Mesenchymal stem cell (in vitro differentiated cells and primary cell): Measurements from ENCODE around the gene MARK3.

Experiments
- DNase-seq: peaks from one replicate; pipeline ENCODE4 v3.0.0-alpha.2; 2013
- H2AFZ ChIP-seq: one replicate; pipeline ENCODE4 v1.6.1; 2013; ENCODE audit warnings: low read depth, mild to moderate bottlenecking, control low read depth, inconsistent platforms, low read length, moderate library complexity
- H2AK5ac ChIP-seq: 2 replicates; pipeline ENCODE4 v1.6.1; 2013; ENCODE audit warnings: low read length, moderate library complexity, mild to moderate bottlenecking, inconsistent platforms; ENCODE audit not compliant: severe bottlenecking
- H2BK120ac ChIP-seq: one replicate; pipeline ENCODE4 v1.6.1; 2013; ENCODE audit warnings: low read depth, mild to moderate bottlenecking, inconsistent platforms, low read length, moderate library complexity
- H2BK12ac ChIP-seq, 2 experiments: one replicate each; pipeline ENCODE4 v1.6.1; 2013; ENCODE audit warnings: inconsistent platforms in 2 of 2, low read length in 2 of 2, mild to moderate bottlenecking in 2 of 2, moderate library complexity in 2 of 2, control low read depth in 1 of 2
- H2BK15ac ChIP-seq: one replicate; pipeline ENCODE4 v1.6.1; 2013; ENCODE audit warnings: mild to moderate bottlenecking, low read depth, inconsistent platforms; ENCODE audit not compliant: poor library complexity, severe bottlenecking
- H2BK5ac ChIP-seq: 2 replicates; pipeline ENCODE4 v1.6.1; 2013; ENCODE audit warnings: low read depth, mild to moderate bottlenecking, low read length, control low read depth, inconsistent platforms; ENCODE audit not compliant: poor library complexity, severe bottlenecking
- H3K14ac ChIP-seq, 2 experiments: one replicate each; pipeline ENCODE4 v1.6.1; 2013; ENCODE audit warnings: inconsistent platforms in 2 of 2, low read length in 2 of 2, control low read depth in 1 of 2, mild to moderate bottlenecking in 1 of 2, moderate library complexity in 1 of 2
- H3K18ac ChIP-seq, 2 experiments: one replicate each; pipeline ENCODE4 v1.6.1; 2013; ENCODE audit warnings: inconsistent platforms in 2 of 2, low read length in 2 of 2, control low read depth in 1 of 2, low read depth in 1 of 2, mild to moderate bottlenecking in 1 of 2
- H3K23ac ChIP-seq, 2 experiments: one replicate each; pipeline ENCODE4 v1.6.1; 2013; ENCODE audit warnings: inconsistent platforms in 2 of 2, low read length in 2 of 2, mild to moderate bottlenecking in 2 of 2, moderate library complexity in 2 of 2, control low read depth in 1 of 2
- H3K27ac ChIP-seq: 2 replicates; pipeline ENCODE4 v1.5.1; 2013; ENCODE audit warnings: mild to moderate bottlenecking, moderate library complexity, low read length, control low read depth, inconsistent platforms; ENCODE audit not compliant: poor library complexity, severe bottlenecking
- H3K27me3 ChIP-seq, 2 experiments: 2 replicates each; pipeline versions ENCODE4 v1.6.1 to v1.7.0; 2013; ENCODE audit warnings: low read length in 2 of 2, mild to moderate bottlenecking in 2 of 2, moderate library complexity in 2 of 2, control low read depth in 1 of 2, inconsistent platforms in 1 of 2; ENCODE audit not compliant: control insufficient read depth in 1 of 2, insufficient read depth in 1 of 2
- H3K36me3 ChIP-seq, 2 experiments: 2 replicates each; pipeline versions ENCODE4 v1.6.1 to v1.7.0; 2013; ENCODE audit warnings: low read length in 2 of 2, control low read depth in 1 of 2, inconsistent platforms in 1 of 2, low read depth in 1 of 2, mild to moderate bottlenecking in 1 of 2; ENCODE audit not compliant: insufficient read depth in 2 of 2, control insufficient read depth in 1 of 2
- H3K4ac ChIP-seq, 2 experiments: one replicate each; pipeline ENCODE4 v1.6.1; 2013; ENCODE audit warnings: inconsistent platforms in 2 of 2, low read length in 2 of 2, mild to moderate bottlenecking in 2 of 2, moderate library complexity in 2 of 2, control low read depth in 1 of 2, low read depth in 1 of 2
- H3K4me1 ChIP-seq: 2 replicates; pipeline ENCODE4 v1.6.1; 2013; ENCODE audit warnings: low read depth, low read length, control low read depth; ENCODE audit not compliant: control insufficient read depth, insufficient read depth
- H3K4me2 ChIP-seq: 2 replicates; pipeline ENCODE4 v1.6.1; 2013; ENCODE audit warnings: low read length, mild to moderate bottlenecking, inconsistent platforms; ENCODE audit not compliant: poor library complexity, severe bottlenecking
- H3K4me3 ChIP-seq, 2 experiments: 2 replicates each; pipeline versions ENCODE4 v1.5.1 to v1.7.0; 2013; ENCODE audit warnings: low read length in 2 of 2, mild to moderate bottlenecking in 2 of 2, control low read depth in 1 of 2, low read depth in 1 of 2; ENCODE audit not compliant: insufficient read depth in 1 of 2
- H3K79me1 ChIP-seq: replicated peaks from 2 replicates; pipeline ENCODE4 v1.6.1; 2013; ENCODE audit warnings: mild to moderate bottlenecking, control low read depth, low read length, inconsistent platforms; ENCODE audit not compliant: poor library complexity, severe bottlenecking
- H3K9ac ChIP-seq: 2 replicates; pipeline ENCODE4 v1.7.0; 2013; ENCODE audit warnings: mild to moderate bottlenecking, low read length, moderate library complexity
- H3K9me3 ChIP-seq: 2 replicates; pipeline ENCODE4 v1.7.0; 2013; ENCODE audit warnings: mild to moderate bottlenecking, low read length; ENCODE audit not compliant: control insufficient read depth
- H4K8ac ChIP-seq: one replicate; pipeline ENCODE4 v1.6.1; 2013; ENCODE audit warnings: inconsistent platforms, mild to moderate bottlenecking, low read length, moderate library complexity
- H4K91ac ChIP-seq: one replicate; pipeline ENCODE4 v1.6.1; 2013; ENCODE audit warnings: mild to moderate bottlenecking, low read length, inconsistent platforms
- WGBS: methylation state at CpG from one replicate; pipeline ENCODE4 v1.1.7; 2013; ENCODE audit warnings: mixed read lengths; 5-methylcytosine and 5-hydroxymethylcytosine counted together

The MARK3 gene

DNA sequence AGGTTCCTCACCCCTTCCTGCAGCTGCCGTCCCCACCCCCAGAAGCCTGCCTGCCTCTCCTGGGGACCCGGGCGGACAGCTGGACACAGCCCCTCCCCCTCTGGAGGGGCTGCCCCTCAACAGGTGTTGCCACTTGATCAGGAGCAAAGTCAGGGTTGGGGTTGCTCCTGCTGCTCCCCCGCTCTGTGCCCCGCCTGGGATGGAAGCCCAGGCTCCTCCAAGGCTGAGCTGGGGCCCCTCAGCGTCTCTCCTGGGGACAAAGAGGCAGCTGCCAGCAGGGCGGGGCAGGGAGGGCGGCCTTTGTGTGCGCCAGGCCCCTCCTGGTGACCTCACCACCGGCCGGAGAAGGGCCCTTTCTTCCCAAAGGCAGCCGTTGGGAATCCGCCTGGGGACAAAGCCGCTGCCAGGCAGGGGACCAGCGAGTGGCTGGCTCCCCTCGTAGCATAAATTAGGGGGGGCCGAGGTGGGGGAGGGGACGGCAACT lies 157.4 kb downstream of the MARK3 start:
- no peak overlapping the region for H3K4me2 ChIP-seq
- H3K14ac ChIP-seq = no peak overlapping the region
- H3K18ac ChIP-seq = peak overlapping the region; percentile 16 to 23
- no peaks in the 10 kb centered on the region for H3K9me3 ChIP-seq
- H2AK5ac ChIP-seq = peak overlapping the region; percentile 25
- no peak overlapping the region for H2AFZ ChIP-seq
- H3K4me3 ChIP-seq = peak overlapping the region in 1 of 2 experiments; percentile 51
- peak overlapping the region in 1 of 2 experiments; percentile 68 for H2BK12ac ChIP-seq
- peaks cover 56% of the 10 kb centered on the region for H3K4me1 ChIP-seq
- no peaks in the 10 kb centered on the region for H3K27me3 ChIP-seq
- no peak for DNase-seq
- H4K91ac ChIP-seq = peak overlapping the region; percentile 0
- no peak overlapping the region for H3K4ac ChIP-seq
- H3K36me3 ChIP-seq = peaks cover 0 to 5% of the 10 kb centered on the region in 2 experiments
- H2BK120ac ChIP-seq = no peak overlapping the region
- H3K23ac ChIP-seq = no peak overlapping the region
- no peak overlapping the region for H4K8ac ChIP-seq
- H3K27ac ChIP-seq = no peak overlapping the region
- 39% methylated on average over 14 of the region's 18 CpGs for WGBS
- no peak overlapping the region for H2BK15ac ChIP-seq
- no peaks in the 10 kb centered on the region for H3K79me1 ChIP-seq
- H2BK5ac ChIP-seq = no peak overlapping the region
- peak overlapping the region; percentile 48 for H3K9ac ChIP-seq

DNA sequence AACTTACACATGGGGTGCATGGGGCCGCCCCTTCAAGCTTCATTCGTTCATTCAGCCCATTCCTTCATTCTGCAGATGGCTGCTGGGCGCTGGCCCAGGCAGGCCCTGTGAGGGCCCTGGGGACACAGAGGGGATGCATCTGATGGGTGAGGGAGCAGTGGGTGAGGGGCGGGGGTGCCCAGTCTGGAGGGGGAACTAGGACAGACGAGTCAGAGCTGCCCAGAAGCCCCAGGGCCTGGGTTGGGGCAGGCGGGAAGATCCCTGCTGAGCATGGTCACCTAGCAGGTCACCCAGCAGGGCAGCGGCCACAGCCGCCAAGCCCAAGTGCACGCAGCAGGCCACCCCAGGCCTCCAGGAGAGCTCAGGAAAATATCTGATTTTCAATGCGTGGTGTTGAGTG lies 157.9 kb downstream of the MARK3 start:
- Histone ChIP-seq H3K36me3 (peaks cover 0 to 4% of the 10 kb centered on the region in 2 experiments), H3K27ac (no peak overlapping the region), H2BK5ac (no peak overlapping the region), H3K23ac (no peak overlapping the region), H3K4me2 (no peak overlapping the region), H3K79me1 (no peaks in the 10 kb centered on the region), H3K4ac (no peak overlapping the region), H2BK12ac (no peak overlapping the region), H2BK120ac (no peak overlapping the region), H2AK5ac (no peak overlapping the region), H3K27me3 (no peaks in the 10 kb centered on the region), H3K9ac (peak overlapping the region; percentile 48), H2AFZ (no peak overlapping the region), H4K8ac (no peak overlapping the region), H2BK15ac (no peak overlapping the region), H3K4me1 (peaks cover 52% of the 10 kb centered on the region), H3K18ac (no peak overlapping the region), H3K9me3 (no peaks in the 10 kb centered on the region), H3K14ac (no peak overlapping the region), H4K91ac (no peak overlapping the region), H3K4me3 (no peak overlapping the region)
- no peak for DNase-seq
- WGBS = 87% methylated on average over 9 of the region's 10 CpGs

DNA sequence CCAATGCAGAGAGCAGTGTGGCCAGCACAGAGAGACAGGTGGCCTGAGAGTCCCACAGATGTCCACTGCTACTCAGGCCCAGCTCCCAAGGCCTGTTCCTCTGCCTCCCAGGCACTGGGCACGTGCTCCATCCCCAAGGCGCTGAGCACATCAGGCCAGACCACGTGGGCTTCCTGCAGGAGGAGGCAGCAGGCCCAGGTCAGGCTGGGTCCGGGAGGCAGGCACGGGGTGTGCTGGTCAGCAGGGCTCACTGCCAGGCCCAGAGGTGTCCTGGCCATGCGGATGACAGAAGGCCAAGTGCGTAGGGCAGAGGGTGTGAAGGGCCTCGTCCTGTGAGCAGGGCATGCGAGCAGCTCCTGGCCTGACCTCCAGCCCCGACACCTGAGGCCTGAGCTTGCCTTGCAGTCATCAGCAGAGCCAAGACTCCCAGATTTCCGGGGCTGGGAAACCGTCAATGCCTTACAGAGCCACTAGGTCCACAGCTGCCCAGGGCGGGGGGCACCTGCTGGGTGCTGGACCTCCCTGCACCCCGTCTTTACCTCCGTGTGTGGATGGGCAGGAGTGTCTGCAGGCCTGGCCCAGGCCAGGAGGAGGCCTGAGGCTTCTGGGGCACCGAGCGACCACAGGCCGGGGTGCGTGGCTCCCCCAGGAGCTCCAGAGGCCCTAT lies 158.6 kb downstream of the MARK3 start:
- Histone ChIP-seq H3K4me1 (peaks cover 48% of the 10 kb centered on the region), H3K27me3 (no peaks in the 10 kb centered on the region), H4K8ac (no peak overlapping the region), H2BK120ac (no peak overlapping the region), H2AFZ (no peak overlapping the region), H4K91ac (peak overlapping the region; percentile 23), H3K4ac (no peak overlapping the region), H2BK5ac (no peak overlapping the region), H2BK12ac (peak overlapping the region in 1 of 2 experiments; percentile 11), H2AK5ac (no peak overlapping the region), H3K36me3 (peaks cover 0 to 8% of the 10 kb centered on the region in 2 experiments), H3K4me3 (no peak overlapping the region), H3K23ac (no peak overlapping the region), H3K14ac (no peak overlapping the region), H3K79me1 (peaks cover 5% of the 10 kb centered on the region), H3K4me2 (no peak overlapping the region), H3K9ac (peak overlapping the region; percentile 26), H3K27ac (no peak overlapping the region), H3K18ac (peak overlapping the region in 1 of 2 experiments; percentile 11), H3K9me3 (no peaks in the 10 kb centered on the region), H2BK15ac (no peak overlapping the region)
- DNase-seq = no peak
- WGBS = 91% methylated on average over 19 of the region's 19 CpGs

DNA sequence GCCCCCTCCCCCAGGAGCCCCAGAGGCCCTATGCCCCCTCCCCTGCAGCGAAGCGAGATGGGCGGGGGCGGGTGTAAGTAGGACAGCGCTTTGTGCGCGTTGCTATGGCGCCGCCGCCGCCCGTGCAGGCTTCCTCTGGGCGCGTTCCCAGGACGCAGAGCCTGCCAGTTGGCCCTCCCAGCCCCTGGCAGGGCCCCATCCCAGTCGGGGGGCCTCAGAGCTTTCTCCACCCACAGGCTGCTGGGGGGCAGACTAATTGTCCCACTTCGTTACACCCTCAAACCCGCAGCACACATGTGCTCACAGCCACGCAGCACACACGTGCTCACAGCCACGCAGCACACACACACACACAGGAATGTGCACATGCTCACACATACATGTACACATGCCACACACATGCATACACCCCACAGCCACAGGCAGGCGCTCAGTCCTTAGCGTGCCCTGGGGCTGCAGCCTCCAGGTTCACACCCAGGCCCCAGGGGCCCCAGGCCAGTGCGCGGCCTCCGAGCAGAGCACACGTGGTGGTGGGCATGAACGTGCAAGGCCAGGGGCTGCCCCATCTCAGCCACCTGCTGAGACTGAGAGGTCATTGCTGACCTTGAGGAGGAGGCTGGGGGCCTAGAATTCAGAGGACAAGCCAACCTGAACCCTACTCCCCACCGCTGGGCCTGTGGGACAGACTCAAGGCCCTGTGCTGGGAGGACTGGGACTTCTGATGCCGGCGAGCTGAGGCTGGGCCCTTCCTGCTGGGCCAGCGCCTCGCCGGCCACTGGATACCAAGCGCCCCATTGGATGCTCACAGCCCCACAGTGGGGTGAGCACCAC lies 159.4 kb downstream of the MARK3 start:
- no peak overlapping the region for H3K4ac ChIP-seq
- H3K18ac ChIP-seq = no peak overlapping the region
- H3K36me3 ChIP-seq = peaks cover 0 to 10% of the 10 kb centered on the region in 2 experiments
- no peak for DNase-seq
- no peaks in the 10 kb centered on the region for H3K27me3 ChIP-seq
- H3K4me3 ChIP-seq = no peak overlapping the region
- no peak overlapping the region for H4K91ac ChIP-seq
- WGBS = 91% methylated on average over 35 of the region's 35 CpGs
- H3K14ac ChIP-seq = no peak overlapping the region
- H3K4me1 ChIP-seq = peaks cover 51% of the 10 kb centered on the region
- H3K4me2 ChIP-seq = no peak overlapping the region
- H3K9me3 ChIP-seq = no peaks in the 10 kb centered on the region
- no peak overlapping the region for H3K27ac ChIP-seq
- no peak overlapping the region for H2BK120ac ChIP-seq
- H3K23ac ChIP-seq = no peak overlapping the region
- no peak overlapping the region for H2BK15ac ChIP-seq
- H2BK5ac ChIP-seq = no peak overlapping the region
- H3K79me1 ChIP-seq = peaks cover 12% of the 10 kb centered on the region
- no peak overlapping the region for H2BK12ac ChIP-seq
- H3K9ac ChIP-seq = no peak overlapping the region
- no peak overlapping the region for H4K8ac ChIP-seq
- H2AK5ac ChIP-seq = no peak overlapping the region
- no peak overlapping the region for H2AFZ ChIP-seq
